Activated T-helper 9 cell treated with anti-CD3 and anti-CD28 coated beads, Interleukin-2, amount 50 U/mL, for 16 hours (primary cell): ENCODE measurements around the gene PTPRE.

Source experiments
- DNase-seq: peaks from one replicate; pipeline ENCODE4 v3.0.0-alpha.2; 2020; ENCODE audit warnings: low read depth

PTPRE gene

DNA sequence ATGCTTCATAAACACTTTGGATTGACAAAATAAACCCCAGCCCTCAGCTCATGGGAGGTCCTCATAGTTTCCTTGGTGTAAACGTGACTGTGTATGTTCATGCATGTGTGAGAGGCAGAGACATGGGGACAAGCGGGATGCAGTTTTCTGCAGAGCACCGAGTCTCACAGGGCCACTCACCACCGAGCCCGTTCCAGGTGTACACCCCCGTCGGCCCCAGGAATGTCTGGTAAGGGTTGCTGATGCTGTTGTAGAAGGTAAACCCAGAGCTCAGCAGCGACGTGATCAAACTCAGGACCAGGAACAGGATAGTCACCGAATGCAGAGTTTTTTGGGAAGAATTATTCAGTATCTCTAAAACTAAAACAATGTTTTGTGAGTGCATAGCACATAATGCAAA is 23.4 kb upstream of the PTPRE start:
- DNase-seq, result no peak

DNA sequence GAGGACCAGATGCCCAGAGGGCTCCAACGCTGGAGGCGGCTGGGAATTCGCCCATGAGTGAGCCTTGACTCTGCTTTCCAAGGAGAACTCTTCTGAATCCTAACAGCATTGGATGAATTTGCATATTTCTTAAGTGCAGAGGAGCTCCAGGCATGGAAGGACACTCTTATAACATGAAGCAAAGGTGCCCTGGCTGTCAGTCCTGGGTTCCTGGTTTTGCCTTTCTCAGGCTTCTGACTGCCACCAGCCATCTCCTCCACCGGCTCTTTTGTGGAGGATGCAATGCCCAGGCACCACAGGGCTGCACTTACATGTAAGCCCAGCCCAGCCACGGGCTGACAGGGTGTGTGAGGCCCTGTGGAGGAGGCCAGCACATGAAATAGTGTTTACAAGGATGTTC is 22.4 kb upstream of the PTPRE start:
- DNase-seq, result no peak

DNA sequence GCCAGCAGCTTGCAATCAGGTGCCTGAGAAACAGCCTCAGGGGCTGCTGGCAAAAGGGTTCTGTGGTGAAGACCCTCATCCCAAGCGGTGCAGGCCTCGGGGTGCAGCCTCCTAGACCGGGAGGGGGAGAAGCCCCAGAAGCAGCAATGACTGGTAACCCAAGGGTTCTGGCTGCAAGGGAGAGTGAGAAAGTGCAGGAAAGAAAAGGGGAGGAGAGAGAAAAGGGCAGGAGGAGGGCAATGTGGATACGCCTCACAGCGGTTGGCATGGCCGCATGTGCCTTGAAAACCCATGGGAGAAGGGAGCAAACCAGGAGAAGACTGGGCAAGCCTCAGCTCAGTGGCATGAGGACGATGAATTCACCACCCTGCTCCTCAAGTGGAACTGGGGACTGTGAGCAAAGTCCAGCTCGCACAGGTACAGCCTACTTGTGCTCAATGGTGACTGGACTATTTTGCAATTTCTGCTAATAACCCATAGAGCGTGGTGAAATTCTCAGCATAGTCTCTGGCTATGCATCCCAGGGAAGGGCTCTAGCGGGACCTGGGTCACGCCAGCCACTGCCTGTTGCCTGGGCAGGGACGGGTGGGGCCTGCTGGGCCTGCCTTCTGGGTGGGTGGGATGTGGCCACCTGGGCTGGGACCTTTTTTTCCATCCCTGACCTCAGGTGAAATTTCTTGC is 20.4 kb upstream of the PTPRE start:
- DNase-seq, result no peak

DNA sequence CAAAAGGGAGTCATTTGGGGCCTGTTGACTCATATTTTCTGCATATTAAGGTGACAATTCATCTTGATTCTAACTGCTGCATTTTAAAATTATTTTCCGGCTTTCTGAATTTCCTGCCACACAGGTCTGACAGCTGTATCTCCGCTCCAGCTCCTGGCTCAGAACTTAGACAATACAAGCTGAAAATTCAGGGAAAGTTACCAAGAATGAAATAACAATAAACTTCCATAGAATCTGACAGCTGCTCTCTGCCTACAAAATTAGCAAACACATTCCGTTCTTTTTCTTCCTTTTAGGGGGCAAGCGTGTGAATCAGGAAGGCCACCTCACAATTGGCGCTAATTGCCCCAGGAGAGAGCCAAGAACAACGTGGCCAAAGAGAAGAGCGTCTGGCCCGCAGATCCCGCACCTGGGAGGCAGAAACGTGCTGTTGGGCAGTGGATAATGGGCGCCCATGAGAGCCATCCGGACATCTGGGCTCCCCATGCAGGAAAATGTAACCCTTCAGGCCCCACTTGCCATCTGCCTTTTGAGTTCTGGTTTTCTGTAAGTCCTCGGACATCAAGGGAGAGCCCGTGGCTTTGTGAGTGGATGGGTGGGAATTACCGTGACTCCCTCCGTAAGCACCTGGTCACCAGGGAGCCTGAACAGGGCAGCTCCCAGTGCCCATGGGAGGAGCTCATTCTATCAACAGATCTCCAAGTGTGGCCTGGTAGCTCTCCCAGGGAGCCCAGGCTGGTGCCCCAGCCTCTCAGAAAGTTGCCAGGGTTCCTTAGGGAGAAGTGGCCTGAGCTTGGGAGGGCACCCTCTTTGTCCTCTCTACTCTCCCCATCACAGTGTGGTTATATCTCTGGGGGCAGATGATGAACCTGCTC is 19.1 kb upstream of the PTPRE start:
- no peak for DNase-seq

DNA sequence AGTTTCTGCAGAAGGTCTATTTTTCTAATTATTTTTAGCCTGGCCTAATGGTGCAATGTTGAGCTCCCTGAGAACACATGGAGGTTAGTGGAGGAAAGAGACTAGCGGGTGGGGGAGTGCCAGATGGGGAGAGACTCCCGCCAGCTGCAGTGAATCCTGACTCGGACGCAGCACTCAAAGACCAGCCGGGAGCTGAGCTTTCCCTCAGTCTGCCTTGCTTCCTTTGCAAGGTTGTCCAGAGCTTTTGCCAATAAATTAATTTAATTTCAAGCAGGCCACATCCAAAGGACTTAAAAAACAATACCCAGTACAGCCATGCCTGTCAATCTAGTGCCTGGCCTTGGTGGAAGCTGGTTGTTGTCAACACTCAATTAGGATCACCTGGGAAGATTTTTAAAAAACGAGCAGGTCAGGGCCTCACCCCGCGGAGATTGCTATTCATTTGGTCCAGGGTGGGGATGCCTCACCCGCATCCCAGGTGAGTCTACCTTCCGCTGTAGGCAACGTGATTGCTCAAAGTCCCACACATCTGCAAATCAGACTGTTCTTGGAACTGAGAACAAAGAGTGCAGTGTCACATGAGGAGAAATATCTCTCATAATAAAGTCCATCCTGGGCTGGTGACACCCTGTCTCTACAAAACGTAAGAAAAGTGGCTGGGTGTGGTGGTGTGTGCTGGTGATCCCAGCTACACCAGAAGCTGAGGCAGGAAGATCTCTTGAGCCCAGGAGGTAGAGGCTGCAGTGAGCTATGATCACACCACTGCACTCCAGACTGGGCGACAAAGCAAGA is 18.2 kb upstream of the PTPRE start:
- no peak for DNase-seq

DNA sequence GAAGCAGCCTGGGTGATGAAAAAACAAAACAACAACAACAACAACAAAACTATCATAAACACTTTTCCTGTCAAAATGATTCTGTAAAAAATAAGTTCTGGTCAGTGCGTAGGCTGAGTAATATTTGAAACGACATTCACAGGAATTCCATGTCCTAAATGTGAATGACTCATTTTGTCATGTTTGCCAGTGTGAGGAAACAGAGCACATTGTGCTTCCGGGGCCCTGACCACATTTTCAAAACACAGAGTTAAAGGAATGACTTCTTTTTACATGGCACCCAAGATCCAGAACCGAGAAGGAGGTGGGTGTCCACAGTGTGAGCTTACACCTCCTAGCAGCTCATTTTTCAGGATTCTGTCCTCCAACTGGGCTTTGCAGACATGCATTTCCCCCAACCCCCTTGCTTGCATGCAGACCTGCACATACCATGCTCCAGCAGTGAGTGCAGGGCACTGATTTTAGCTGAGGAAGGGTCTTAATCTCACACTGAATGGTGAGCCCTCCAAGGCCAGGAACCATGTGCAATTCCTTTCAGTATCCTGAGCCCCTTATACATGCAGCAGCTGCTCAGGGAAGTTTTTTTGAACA is 17.2 kb upstream of the PTPRE start:
- DNase-seq, result no peak

DNA sequence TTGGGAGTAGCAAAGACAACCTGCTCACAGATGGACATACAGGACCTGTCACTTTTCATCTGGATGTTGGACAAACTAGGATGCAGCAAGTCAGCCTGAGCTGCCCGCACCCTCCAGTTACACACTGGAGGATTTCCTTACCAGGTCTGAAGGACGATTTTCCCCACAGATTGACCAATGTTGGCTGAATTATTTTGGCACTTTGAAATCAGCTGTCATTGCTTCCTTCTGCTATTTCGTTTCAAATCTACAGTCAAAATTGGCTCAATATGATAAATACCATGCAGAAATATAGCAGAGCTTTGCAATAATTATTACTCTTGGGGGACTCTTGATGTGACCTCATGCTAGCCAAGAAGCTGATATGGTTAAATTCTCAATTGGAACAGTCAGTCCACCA is 16.7 kb upstream of the PTPRE start:
- no peak for DNase-seq

DNA sequence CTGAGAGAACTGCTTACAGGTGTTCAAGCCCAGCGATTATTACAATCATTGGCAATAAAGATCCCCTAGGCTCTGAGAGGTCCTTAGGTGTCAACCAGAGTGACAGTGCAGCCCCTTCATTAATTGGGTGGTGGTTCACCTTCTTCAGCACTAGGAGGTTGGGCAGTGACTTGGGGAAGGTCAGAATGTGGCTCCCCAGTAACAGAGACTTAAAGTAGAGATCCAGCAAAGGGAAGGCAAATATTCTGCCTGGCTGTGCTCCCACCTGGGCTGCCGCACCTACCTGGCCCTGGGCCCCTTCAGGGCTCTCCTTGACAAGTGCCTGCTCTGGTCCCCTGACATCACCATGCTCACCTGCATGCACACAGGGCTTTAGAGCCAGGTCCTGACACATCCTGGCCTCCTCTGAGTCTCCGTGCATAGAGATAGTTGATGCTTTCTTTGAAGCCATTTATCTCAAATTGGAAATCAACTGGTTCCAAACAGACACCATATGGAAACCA is 16.0 kb upstream of the PTPRE start:
- no peak for DNase-seq

DNA sequence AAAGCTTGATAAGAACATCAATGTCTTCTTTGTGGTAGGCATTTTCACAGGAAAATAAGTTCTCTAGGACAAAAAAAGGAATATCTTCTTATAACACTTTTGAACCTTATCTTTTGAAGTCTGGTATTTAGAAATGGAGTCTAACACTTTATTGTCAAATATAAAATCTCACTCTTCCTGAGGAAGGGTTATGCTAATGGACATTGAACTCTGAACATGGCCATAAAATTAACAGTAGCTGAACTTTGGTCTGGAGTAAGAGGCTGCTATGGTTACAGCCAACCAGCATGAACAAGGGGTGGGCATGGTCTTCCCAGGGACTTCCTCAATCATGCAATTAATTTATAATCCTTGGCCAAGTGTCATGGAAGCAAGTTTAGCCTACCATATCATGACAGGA is 14.2 kb upstream of the PTPRE start, which contains the start of gene CLRN3:
CLRN3 (minus strand) TSS at position 199 of the 400 bp plus-strand sequence; CDS start at position 42, 157 bp downstream.
- no peak for DNase-seq

DNA sequence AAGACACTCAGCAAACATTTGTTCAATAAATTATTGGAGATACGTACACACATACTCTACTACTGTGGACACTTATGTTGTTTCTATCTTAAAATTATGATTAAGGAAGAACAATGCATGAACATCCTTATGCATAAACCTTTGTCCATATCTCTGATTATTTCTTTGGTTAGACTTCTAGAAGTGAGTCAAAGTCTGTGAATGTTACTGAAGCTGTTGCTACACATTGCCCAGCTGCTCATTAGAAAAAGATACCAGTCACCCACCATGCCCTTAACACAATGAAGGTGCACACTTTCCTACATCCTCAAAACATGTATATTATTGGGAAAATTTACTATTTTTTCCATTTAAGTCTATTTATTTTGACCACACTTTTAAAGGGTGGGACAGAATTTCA is 12.8 kb upstream of the PTPRE start:
- no peak for DNase-seq

DNA sequence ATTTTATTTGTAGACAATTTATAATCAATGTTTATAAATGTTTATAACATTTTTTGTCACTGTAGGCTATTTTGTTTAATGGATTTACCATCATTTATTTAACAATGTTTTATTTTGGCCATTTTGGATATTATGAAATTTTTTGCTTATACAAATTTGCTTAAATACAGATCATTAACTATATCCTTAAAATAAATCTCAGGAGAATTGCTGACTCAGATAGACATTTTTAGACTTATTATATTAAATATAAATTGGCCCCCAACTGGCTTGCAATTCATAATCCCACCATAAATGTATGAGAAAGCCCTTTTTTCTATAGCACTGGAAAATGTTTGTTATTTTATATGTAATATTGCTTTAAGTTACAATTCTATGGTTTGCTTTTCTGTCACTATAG is 10.3 kb upstream of the PTPRE start:
- DNase-seq, result no peak

DNA sequence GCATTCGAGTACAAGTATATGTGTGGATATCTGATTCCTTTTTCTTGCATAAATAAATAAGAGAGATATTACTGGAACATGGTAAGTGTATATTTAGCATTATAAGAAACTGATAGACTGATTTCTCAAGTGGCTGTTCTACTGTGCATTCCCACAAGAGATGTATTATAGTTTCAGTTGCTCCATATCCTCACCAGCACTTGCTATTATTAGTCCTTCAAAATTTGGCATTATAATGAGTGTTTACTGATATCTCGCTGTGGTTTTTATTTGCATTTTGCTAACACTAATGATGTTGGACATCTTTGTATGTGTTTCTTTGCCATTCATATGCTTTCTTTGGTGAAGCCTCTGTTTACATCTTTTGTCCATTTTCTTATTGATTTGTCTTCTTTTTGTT is 9.7 kb upstream of the PTPRE start:
- DNase-seq, result no peak

DNA sequence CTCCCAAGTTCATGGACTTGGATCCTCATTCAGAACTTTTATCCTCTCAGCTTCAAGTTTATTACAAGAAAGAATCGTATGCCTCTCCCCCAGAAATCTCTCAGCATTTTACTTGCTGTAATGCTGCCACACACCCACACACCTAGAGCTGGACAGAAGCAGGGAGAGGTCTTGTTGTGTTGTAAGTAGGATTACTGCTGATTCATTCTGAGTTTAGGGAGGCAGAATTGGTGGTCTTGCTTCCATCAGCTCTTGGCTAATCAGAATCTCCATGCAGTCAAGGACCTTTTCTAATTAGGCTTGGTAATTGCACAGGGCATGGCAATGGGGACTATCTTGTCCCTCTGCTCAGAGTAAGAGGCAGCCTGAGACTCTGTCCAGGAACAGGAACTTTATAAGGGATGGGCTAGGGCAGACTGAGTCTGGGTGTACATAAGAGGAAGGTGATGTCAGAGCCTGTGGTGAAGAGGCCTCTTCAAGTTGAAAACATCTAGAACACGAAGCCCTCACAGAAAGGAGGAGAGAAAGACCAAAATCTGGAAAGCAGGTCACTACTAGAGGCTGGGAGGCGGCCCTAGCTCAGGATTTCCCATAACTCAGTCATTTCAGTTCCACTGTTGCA is 7.0 kb upstream of the PTPRE start:
- DNase-seq, result no peak

DNA sequence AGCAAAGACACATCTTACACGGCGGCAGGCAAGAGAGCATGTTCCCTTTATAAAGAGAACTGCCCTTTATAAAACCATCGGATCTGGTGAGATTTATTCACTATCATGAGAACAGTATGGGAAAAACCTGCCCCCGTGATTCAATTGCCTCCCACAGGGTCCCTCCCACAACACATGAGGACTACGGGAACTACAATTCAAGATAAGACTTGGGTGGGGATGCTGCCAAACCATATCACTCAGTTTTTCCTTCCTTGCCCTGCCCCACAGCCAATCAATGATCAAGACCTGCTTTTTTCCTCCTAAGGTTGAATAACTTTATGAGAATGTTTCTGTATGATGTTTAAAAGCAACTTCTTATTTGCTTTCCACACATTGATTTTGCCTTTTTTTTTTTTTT is 3.1 kb upstream of the PTPRE start:
- no peak for DNase-seq

DNA sequence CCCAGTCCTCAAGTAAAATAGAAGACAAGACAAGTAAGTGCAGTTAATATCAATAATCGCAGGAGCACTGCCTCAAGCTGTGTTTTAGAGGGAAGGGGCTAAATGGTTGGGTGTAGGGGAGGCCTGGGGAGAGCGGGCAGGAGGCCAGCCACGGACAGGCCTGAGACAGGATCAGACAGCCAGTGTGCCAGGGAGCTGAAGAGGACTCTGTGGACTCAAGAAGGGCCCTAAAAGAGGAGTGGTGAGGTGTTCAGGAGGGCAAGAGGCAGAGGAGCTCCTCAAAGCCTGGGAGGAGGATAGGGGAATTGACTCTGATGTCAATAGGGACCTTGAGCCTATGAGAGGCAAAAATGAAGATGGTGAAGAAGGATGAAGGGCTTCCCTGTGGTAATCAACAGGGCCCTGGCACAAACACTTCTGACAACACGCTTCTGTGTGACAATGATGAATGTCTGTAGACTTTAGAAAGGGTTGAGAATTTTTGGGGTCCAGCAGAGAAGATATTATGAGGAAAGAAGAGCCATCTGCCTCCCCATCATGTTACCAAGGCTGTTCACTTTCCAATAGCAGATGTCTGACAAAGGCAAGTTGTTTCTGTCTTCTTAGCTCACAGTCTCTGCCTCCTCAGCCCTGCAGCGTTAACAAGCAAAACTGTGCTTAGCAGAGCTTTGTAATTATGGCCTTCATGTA is 2.4 kb upstream of the PTPRE start:
- no peak for DNase-seq

DNA sequence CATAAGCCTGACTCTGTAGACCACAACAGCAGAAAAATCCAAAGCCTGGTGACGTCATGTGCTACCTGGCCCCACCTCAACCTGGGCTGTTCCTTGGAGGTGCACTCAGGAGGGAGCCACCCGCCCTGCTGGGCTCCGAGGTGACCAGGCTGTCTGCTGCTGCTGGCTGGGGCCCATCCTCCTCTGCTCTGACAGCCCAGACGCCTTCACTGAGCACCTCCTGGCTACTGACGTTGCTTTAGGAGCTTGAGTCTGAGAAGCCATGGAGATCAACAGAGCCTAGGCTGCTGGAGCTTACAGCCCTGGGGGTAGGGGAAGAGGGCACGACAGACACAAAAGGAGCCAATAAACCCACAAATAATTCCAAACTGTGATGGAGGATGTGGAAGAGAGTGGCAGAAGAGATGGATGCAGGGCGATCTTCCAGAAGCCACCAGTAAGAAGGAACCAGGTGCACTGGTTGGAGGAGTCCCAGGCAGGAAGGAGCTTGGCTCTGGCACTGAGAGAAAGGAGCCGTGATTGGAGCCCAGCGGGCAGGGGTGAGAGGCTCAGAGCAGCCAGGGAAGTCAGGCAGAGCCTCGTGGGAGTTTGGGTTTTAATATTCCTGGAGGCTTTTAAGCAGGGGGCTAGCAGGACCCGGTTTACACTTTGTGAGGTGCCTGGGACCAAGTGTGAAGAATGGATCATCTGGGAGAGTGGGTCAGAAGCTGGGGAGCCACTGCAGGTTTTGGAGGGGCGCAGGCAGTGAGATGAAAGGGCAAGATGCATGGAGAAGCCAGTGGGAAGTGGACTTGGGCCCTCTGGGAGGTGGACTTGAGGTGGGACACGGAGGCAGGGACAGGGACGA is 1.7 kb upstream of the PTPRE start:
- no peak for DNase-seq

DNA sequence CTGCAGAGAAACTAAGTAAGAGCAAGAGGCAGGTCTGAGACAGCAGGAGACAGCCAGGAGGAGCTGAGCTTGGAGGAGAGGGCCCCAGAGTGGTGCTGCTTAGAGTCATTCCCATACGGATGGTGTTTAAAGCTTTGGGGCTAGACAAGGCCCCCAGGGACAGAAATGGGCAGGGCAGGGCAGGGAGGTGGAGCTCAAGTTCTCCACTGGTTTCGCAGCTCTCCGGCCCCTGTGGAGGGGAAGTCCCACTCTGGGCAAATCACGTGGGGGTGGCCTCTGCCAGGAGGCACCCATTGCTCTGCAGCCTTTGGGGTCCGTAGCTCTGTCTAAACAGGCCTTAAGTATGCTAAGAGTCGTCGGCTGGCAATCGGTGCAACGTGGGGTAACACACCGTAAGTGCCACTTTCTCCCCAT is 1.0 kb upstream of the PTPRE start:
- no peak for DNase-seq

DNA sequence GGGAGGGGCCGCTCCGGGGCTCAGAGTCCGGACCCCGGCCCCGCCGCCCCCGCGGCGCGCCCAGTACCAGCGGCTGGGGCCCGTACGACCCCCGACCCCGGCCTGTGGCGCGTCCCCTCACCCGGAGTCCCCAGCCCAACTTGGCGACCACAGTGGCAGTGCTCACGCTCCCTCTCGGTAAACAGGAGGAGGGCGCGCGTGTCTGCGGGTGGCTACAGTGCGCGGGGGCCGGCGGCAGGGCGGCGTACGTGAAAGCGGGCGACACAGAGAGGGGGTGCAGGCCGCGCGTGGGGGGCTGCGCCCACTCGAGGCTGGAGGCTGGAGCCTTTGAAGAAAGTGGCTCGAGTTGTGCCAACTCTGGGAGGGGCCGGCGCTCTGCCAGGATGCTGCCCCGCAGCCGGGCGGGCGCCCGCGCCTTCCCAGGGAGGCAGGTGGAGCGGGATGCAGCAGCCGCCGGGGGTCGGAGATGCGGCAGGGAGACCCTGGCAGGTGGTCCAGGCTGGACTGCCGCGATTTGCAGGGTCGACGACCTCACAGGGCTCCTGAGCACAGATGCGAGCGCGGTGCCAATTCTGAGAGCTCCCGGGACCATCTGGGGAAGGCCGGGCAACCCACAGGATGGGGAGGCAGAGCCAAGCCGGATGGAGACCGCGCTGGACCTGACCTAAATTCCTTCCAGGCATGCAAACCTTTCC is 655 bp downstream of the PTPRE start:
- no peak for DNase-seq
